Endodermal cell (in vitro differentiated cells): ENCODE data around the gene ZMAT5. TPM values are rescaled to one million over a fixed set of nuclear protein-coding genes. Genes with fewer than 3 reads are reported as not detected.

ENCODE experiments used
- DNase-seq: peaks from one replicate; pipeline ENCODE4 v3.0.0-alpha.2; 2017
- H3K27ac ChIP-seq: 2 replicates; pipeline ENCODE4 v1.5.1; 2013; ENCODE audit warnings: mild to moderate bottlenecking, low read depth, low read length, moderate library complexity
- H3K27me3 ChIP-seq: 2 replicates; pipeline ENCODE4 v1.6.1; 2013; ENCODE audit warnings: mild to moderate bottlenecking, low read length, moderate library complexity; ENCODE audit not compliant: insufficient read depth, control insufficient read depth, poor library complexity, severe bottlenecking
- H3K36me3 ChIP-seq: 2 replicates; pipeline ENCODE4 v1.7.0; 2013; ENCODE audit warnings: mild to moderate bottlenecking, low read length, moderate library complexity; ENCODE audit not compliant: control insufficient read depth, insufficient read depth
- H3K4me1 ChIP-seq: one replicate; pipeline ENCODE4 v1.7.0; 2013; ENCODE audit warnings: low read length; ENCODE audit not compliant: control insufficient read depth, insufficient read depth
- H3K4me3 ChIP-seq: 2 replicates; pipeline ENCODE4 v1.5.1; 2013; ENCODE audit warnings: mild to moderate bottlenecking, low read length, moderate library complexity
- H3K9ac ChIP-seq: 2 replicates; pipeline ENCODE4 v1.6.1; 2013; ENCODE audit warnings: mild to moderate bottlenecking, low read length, moderate library complexity; ENCODE audit not compliant: poor library complexity, severe bottlenecking; ENCODE audit errors: extremely low read depth
- H3K9me3 ChIP-seq: 2 replicates; pipeline ENCODE4 v1.6.1; 2013; ENCODE audit warnings: mild to moderate bottlenecking, low read length, moderate library complexity; ENCODE audit not compliant: control insufficient read depth
- H3K27ac Mint-ChIP-seq: 2 replicates; pipeline ENCODE4 v1.8.0; 2020; ENCODE audit warnings: mixed read lengths
- H3K27me3 Mint-ChIP-seq: 2 replicates; pipeline ENCODE4 v1.8.0; 2021; ENCODE audit warnings: mild to moderate bottlenecking, mixed read lengths; ENCODE audit not compliant: insufficient read depth
- H3K36me3 Mint-ChIP-seq: 2 replicates; pipeline ENCODE4 v1.8.0; 2020; ENCODE audit warnings: low read depth, mixed read lengths
- H3K4me1 Mint-ChIP-seq: 2 replicates; pipeline ENCODE4 v1.8.0; 2020; ENCODE audit warnings: mixed read lengths
- H3K4me3 Mint-ChIP-seq: 2 replicates; pipeline ENCODE4 v1.8.0; 2020; ENCODE audit warnings: mild to moderate bottlenecking, moderate library complexity, mixed read lengths
- H3K9me3 Mint-ChIP-seq: 2 replicates; pipeline ENCODE4 v1.8.0; 2020; ENCODE audit warnings: mild to moderate bottlenecking, mixed read lengths
- WGBS, 2 experiments: methylation state at CpG; one replicate each; pipeline versions ENCODE4 v1.1.5 to v1.1.7; 2013; ENCODE audit warnings: missing lambda C conversion rate in 2 of 2, mixed read lengths in 1 of 2; ENCODE audit not compliant: insufficient coverage in 1 of 2, insufficient read length in 1 of 2; 5-methylcytosine and 5-hydroxymethylcytosine counted together
- total RNA-seq, 2 donors: library from RNA; stranded (reverse); fragmentation: NEBNext Ultra II Directional in 1 of 2; extraction: Animal tissue kit (Norgen Biotek cat#: 25700) in 1 of 2; gene quantifications; 2 replicates in 1 of 2; 3 replicates in 1 of 2; pipeline ENCODE4 v1.2.1, GENCODE V29; 2021
- TF ChIP-seq, protein P1 (sequence below): fragments of 200-600 bp; sonication (generic); conservative IDR thresholded peaks from 2 replicates; pipeline ENCODE4 v1.5.0; 2021; ENCODE audit warnings: antibody characterized with exemption, mild to moderate bottlenecking

ZMAT5 gene
- total RNA-seq, 2 donors from 2014 or later: 15.5 to 22.5 TPM

- TF ChIP-seq, protein P1, sequence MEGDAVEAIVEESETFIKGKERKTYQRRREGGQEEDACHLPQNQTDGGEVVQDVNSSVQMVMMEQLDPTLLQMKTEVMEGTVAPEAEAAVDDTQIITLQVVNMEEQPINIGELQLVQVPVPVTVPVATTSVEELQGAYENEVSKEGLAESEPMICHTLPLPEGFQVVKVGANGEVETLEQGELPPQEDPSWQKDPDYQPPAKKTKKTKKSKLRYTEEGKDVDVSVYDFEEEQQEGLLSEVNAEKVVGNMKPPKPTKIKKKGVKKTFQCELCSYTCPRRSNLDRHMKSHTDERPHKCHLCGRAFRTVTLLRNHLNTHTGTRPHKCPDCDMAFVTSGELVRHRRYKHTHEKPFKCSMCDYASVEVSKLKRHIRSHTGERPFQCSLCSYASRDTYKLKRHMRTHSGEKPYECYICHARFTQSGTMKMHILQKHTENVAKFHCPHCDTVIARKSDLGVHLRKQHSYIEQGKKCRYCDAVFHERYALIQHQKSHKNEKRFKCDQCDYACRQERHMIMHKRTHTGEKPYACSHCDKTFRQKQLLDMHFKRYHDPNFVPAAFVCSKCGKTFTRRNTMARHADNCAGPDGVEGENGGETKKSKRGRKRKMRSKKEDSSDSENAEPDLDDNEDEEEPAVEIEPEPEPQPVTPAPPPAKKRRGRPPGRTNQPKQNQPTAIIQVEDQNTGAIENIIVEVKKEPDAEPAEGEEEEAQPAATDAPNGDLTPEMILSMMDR: no peak
- Histone ChIP-seq H3K4me1 (no peaks in the 10 kb centered on the region), H3K4me3 (no peak overlapping the region), H3K9me3 (no peaks in the 10 kb centered on the region), H3K27me3 (peaks cover 15% of the 10 kb centered on the region), H3K27ac (no peak overlapping the region), H3K36me3 (no peaks in the 10 kb centered on the region), H3K9ac (no peak overlapping the region)
- WGBS, 2 experiments: 81% methylated on average over 6 to 8 of the region's 8 CpGs
- no peaks in the 10 kb centered on the region for H3K9me3 Mint-ChIP-seq
- H3K4me1 Mint-ChIP-seq: no peaks in the 10 kb centered on the region
- H3K27me3 Mint-ChIP-seq: peaks cover 24% of the 10 kb centered on the region
- no peak overlapping the region for H3K4me3 Mint-ChIP-seq
- no peak for DNase-seq
- no peaks in the 10 kb centered on the region for H3K36me3 Mint-ChIP-seq
- no peak overlapping the region for H3K27ac Mint-ChIP-seq
Observed at GRCh38 chr22:29713156-29713727, 53.6 kb downstream of the ZMAT5 start.

- H3K4me3 ChIP-seq: no peak overlapping the region
- Mint-ChIP-seq H3K27me3 (peaks cover 19% of the 10 kb centered on the region), H3K9me3 (no peaks in the 10 kb centered on the region), H3K36me3 (no peaks in the 10 kb centered on the region), H3K4me3 (no peak overlapping the region), H3K4me1 (no peaks in the 10 kb centered on the region), H3K27ac (no peak overlapping the region)
- no peak overlapping the region for H3K27ac ChIP-seq
- peaks cover 4% of the 10 kb centered on the region for H3K27me3 ChIP-seq
- H3K9me3 ChIP-seq: no peaks in the 10 kb centered on the region
- TF ChIP-seq, protein P1: no peak
- no peak for DNase-seq
- no peak overlapping the region for H3K9ac ChIP-seq
- WGBS, 2 experiments: 90 to 93% methylated on average over 2 of the region's 2 CpGs
- H3K4me1 ChIP-seq: no peaks in the 10 kb centered on the region
- no peaks in the 10 kb centered on the region for H3K36me3 ChIP-seq
Observed at GRCh38 chr22:29712119-29712518, 54.7 kb downstream of the ZMAT5 start.

GRCh38 chr22:29710922-29711593 is 55.7 kb downstream of the ZMAT5 start:
- 78 to 88% methylated on average over 5 to 15 of the region's 18 CpGs for WGBS, 2 experiments
- Histone ChIP-seq H3K9me3 (no peaks in the 10 kb centered on the region), H3K4me1 (no peaks in the 10 kb centered on the region), H3K36me3 (no peaks in the 10 kb centered on the region), H3K4me3 (no peak overlapping the region), H3K9ac (no peak overlapping the region), H3K27me3 (no peaks in the 10 kb centered on the region), H3K27ac (no peak overlapping the region)
- H3K27ac Mint-ChIP-seq: no peak overlapping the region
- DNase-seq: no peak
- H3K36me3 Mint-ChIP-seq: no peaks in the 10 kb centered on the region
- no peak overlapping the region for H3K4me3 Mint-ChIP-seq
- TF ChIP-seq, protein P1: no peak
- H3K9me3 Mint-ChIP-seq: no peaks in the 10 kb centered on the region
- H3K4me1 Mint-ChIP-seq: no peaks in the 10 kb centered on the region
- H3K27me3 Mint-ChIP-seq: peaks cover 25% of the 10 kb centered on the region
